ENCODE measurements around the gene KIF17.

The KIF17 gene

DNA sequence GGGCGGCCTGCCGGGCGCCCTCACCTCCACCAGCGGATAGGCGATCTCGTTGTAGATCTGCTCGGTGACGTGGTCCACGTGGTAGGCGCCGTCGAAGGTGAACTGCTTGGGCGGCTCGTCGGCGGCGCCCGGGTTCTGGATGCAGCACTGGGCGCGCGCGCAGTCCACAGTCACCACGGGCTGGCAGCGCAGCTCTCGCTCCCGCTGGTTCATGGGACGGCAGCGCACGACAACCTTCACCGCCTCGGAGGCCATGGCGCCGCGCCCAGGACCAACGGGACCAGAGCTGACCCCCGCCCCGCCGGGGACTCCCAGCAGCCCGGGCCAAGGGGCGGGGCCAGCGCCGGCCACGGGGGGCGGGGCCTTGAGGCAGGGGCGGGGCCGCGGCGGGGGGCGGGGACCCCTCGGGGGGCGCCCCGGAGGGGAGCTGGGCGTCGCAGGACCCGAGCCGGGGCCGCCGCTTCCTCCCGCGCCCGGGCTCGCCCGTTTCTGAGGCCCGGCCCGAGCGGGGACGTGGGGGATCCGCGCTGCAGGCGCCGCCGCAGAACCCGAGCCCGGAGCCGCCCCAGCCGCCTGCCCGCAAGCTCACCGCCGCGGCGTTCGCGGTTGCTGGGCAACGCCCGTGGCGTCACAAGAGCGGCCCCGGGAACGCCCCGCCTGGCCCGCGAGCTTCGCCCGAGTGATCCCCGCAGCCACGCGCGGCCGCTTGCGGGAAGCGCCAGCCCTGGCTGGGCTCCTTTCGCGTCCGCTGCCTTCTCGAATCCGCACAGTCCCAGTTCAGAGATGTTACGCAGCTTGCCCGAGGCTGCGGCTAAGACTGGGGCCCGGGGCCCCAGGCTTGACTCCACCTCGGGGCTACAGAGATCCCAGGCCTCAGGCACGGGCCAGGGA is at the start of gene KIF17:
Gene KIF17, minus strand, starts transcription at position 556 of the 891 bp plus-strand sequence. Its CDS starts 301 bp downstream, at position 255.
- DNase-seq, result peak; percentile 82

DNA sequence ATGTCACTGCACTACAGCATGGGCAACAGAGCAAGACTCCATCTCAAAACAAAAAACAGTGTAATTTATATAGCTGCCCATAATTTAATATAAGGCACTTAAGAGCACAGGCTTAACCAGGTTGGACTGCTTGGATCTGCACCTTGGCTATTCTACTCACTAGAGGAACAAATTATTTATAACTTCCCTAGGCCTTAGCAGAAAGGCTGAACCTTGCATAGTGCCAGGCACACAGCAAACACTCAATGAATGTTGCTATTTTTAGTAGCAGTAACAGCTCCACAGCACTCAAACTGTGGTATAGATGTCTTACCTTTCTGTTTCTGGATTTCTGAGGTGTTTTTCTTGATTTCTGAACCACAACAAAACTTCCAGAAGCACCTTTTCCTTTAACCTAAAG is 49.5 kb upstream of the KIF17 start:
- no peak for DNase-seq

DNA sequence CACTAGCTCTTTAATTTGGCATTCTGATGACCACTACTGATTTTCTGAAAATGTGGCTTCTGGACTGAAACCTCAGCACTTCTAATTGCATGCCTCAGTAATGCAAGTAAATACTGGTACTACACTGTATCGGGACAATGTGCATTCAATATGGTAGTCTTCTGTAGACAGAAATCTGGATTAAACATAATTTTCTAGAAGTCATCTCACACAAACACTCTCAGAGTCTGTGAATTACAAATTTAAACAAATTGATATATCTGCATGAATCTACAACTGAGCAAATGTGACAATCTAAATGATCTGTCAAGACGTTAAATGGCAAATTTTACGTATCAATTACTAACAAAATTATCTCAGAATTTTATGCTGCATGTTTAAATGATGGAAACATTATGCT is 45.6 kb upstream of the KIF17 start:
- DNase-seq, result no peak

DNA sequence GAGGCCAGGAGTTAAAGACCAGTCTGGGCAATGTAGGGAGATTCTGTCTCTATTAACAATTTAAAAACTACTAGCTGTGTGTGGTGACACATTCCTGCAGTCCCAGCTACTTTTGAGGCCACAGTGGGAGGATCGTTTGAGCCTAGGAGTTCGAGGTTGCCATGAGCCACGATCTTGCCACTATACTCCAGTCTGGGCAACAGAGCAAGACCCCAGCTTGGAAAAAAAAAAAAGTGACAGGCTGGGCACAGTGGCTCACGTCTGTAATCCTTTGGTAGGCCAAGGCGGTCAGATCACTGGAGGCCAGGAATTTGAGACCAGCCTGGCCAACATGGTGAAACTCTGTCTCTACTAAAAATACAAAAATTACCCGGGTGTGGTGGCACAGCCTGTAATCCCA is 42.5 kb upstream of the KIF17 start:
- DNase-seq, result no peak

DNA sequence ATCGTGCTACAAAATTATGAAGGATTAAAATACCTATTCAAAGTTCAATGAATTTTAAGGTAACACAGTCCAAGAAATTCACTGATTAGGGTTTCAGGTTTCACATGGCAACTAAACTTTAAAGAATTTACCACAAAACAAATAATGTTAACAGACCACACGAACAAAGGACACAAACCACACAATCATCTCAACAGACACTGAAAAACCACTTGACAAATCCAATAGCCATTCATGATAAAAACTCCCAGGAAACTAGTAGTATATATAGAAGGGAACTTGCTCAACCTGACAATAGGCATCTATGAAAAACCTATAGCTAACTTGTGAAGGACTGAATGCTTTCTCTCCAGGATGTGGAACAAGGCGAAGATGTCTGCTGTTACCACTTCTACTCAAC is 35.8 kb upstream of the KIF17 start:
- no peak for DNase-seq

DNA sequence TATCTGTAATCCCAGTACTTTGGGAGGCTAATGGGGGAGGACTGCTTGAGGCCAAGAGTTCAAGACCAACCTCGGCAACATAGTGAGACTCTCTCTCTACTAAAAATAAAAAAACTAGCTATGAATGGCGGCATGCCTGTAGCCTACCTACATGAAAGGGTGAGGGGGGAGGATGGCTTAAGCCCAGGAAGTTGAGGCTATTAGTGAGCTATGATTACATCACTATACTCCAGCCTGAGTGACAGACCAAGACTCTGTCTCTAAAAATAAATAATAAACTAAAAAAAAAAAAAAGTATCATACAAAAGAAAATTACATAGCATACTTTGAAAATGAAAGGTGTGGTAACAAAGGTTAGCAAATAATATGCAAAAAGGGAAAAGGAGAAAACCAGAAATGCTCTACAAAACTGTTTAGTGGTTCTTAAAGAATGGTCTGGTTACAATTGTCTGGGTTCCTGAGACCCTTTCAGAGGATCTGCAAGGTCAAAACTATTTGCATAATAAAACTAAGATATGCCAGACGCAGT is 33.7 kb upstream of the KIF17 start:
- no peak for DNase-seq

DNA sequence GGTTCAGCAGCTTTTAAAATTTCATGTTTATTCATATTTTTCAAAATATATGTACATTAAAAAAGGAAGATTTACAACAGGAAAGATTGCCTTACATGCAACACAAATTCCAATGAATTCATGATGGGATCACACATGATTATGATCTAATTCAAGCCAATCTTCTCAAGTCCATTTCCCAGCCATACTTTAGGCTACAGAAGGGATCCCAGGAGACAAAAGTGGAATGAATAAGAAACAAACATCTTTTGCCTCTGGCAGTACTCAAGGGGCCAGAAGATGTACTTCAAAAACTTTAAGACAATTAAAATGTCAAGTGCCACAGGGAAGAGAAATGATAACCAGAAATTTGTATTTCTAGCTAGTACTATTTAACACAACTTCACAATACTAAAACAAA is 24.9 kb upstream of the KIF17 start:
- DNase-seq, result no peak

DNA sequence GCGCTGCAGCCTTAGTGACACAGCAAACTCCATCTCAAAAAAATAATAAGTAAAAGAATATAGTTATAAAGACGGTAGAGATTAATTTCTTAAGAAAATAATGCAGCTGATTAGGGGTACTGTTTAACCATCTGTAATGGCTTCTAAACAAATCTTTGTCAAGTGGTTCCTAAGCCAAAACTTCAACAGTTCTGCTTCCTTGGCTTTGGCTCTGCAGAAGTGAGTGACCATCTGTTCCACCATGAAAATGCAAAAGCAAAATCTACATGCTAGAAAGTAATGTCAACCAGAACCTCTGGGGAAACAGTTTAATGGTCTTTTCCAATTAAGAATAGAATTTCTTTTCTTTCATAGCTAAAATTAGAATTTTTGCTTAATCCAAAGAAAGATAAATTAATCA is 23.0 kb upstream of the KIF17 start:
- DNase-seq, result no peak

DNA sequence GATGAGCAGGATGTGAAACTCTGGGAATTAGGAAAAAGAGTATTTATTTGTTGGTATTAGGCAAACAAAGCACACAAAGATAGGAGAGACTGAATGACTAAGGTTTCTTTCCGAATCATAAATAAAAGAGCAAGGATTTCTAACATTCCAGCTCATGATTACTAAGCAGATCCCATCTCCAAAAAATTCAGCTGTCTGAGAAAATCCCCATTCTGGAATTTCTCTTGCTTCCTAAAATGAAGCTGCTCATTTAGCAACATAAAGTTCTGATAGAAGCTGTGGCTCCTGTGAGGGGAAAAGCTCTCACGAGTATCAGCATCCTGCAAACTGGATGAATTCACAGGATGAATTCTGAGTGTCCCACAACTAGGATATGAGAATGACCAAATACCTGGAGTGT is 21.4 kb upstream of the KIF17 start:
- no peak for DNase-seq

DNA sequence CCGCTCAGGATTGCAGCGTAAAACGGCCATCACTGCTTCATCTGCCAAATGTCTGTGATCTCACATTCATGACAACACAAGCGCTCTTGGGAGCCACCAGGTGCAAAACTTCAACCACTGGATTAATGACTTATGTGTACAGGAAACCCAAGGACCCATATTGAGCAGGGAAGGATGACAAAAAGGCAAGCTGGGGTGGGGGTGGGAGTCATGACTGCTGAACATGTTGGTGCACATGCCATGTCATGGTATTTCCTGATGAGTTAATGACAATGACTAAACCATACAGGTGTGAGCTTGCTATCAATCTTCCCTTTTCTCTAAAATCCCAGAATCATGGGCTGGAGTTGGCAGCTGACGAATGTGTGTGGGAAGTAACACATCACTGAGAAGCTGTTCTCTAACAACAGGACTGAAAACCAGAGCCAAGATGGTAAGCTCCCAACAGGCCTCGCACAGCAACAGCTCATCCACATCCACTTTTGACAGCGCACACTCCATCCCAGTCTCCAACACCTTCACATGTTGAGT is 17.8 kb upstream of the KIF17 start:
- DNase-seq, result no peak

DNA sequence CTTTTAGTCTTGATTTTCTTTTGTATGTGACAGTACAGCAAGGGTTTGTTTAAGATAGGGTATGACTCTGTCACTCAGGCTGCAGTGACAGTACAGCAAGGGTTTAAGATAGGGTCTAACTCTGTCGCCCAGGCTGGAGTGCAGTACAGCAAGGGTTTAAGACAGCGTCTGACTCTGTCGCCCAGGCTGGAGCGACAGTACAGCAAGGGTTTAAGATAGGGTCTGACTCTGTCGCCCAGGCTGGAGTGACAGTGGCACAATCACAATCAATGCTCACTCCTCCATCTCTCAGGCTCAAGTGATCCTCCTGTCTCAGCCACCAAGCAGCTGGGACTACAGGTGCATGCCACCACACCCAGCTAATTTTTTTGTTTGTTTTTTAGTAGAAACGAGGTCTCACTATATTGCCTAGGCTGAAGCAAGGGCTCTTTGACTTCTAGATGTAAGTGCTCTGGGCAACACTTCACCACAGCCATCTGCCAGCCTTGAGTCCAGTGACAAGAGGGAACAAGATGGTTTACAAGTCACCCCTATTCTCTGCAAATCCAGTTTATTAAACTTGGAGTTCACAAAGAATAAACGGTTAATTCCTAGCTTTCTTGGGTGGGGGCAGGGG is 15.7 kb upstream of the KIF17 start:
- DNase-seq, result no peak

DNA sequence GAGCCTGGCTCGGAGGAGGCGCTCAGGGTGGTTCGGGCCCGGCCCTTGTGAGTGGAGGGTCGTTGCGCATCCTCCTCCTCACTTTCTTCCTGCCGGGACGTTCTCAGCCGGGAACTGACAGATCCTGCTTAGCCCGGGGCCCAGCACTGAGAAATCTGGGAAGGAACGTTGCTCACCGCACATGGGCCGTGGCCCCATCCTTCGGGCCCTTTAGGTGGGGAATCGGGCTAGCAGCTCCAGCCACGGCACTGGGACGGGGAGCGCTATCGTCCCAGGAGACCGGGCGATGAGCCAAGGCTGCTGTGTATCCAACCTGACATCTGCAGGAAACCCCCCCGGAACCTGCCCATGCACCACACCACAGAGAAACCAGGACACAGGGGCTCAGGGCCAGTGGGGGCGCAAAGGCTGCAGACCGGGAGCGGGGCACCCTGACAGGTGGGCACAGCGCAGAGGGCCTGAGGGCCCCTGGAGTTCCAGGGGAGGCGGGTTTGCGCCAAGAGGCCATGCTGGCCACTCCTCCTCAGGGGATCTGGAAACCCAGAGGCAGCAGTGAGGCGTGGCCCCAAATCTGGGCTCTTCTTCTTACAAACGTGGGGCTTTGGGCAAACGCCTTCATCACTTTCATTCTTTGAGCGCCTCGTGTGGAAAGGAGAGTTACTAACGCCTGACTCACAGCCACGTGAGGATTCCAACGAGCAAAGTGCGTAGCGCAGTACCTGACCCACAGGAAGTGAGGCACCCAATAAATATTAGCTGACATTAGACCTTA is 15.0 kb upstream of the KIF17 start, which contains the start of gene SH2D5:
Gene SH2D5, minus strand, starts transcription at position 116 of the 772 bp plus-strand sequence. CDS start 4,659 bp downstream, outside the sequence.
- DNase-seq, result peak; percentile 83

DNA sequence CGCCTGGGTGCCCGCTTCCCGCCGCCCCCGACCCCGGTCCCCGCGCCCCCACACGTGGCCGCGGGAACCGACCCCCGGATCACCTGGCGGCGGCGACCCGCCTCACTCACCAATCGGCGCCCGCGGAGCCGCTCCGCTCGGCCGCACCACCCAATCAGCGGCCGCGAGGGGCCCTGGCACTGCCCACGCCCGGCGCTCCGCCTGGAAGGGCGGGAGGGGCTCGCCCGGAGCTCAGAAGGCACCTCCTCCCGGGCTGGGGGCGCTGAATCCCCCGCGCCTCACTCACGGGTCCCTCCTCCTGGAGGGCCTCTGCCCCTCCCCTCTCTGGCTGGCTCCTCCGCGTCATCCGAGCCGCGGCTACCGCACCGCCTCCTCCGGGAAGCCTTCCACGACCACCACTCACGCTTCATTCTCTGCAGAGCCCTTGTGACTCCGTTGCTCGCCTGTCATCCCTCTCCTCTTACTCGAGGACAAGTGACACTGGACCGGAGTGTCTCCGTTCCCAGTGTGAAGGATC is 14.3 kb upstream of the KIF17 start:
- peak; percentile 83 for DNase-seq

DNA sequence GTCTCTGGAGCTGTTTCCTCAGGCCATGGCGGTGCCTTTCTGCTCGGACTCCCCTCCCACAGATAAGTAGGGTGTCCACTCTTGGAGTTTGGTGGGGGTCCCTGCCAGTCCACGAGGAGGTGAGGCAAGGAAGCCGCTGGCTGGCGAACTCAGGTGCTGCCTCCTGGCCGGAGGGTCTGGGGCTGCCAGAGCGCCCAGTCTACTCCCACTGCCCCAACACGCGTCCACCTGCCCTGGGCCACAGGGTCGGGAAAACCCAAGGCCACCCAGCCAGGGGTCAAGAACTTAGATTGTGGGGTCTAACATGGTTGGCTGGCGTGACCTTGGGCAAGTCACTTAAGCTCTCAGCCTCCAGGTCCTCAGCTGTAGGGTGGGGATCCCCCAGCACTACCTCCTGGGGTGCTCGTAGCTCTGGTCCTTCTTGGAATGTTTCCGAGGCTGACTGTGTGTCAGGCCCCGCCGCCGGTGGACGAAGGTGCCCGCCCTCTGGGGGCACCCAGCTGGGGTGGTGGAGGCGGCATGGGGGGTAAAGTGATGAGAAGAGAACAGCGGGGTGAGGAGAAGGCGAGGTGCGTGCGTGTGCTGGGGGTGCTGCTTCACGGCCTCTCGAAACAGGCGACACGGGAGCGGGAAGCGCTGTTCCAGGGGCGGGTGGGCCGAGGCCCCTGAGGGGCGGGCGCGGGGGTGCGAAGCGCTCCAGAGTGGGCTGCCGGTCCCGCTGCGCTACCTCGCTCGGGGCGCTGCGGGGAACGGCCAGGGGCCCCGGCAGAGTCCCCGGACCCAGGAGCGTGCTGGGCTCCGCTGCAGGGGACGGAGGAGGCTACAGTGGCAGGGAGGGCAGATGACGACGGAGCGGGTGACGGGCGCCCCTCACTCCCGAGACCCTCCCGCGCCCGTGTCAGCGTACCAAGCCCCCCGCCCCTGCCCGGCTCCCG is 13.5 kb upstream of the KIF17 start:
- peak; percentile 70 for DNase-seq

DNA sequence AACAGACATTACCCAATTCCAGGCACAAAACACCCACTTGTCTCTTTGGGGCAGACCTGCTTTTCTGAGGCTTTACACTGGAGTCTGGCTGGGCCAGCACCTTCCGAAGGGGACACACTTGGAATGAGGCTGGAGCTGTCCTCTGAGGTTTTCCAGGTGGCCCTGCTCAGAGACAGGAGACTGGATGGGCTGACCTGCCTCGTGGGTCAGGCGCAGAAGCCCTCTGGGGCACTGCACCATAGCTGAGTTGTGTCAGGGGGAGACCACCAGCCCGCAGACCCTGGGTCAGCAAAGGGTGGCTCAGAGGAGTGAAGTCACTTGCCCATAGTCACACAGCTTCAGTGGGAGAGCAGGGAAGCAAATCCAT is 12.9 kb upstream of the KIF17 start:
- no peak for DNase-seq

DNA sequence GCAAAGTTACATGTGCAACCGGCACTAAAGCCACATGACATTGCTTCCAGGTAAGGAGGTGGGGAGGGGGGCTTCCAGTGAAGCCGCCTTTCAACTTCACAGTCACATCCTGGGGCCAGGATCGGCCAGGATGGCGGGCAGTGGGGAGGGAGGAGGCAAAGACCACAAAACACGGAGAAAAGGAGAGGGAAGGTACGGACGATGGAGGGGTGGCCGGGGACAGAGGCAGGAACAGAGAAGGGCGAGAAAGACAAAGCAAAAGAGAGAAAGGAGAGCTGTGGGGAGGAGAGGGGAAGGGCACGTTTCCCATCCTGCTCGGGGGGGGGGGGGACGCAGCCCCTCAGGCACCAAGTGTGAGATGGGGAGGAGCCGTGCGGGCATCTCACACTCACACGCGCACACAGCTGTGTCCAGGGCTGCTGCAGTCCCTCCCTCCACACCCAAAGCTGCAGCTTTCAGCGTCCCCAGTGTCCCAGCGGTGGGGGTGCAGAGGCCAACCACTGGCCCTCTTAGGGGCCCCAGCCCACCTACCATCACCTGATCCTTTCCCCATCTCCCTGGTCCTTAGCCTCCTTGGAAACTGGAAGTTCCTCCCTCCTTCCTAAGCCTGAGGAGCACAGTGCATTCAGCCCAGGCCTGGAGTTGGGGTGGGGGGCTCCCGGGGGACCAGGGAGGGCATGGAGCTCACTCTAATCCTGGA is 12.3 kb upstream of the KIF17 start:
- peak; percentile 49 for DNase-seq

DNA sequence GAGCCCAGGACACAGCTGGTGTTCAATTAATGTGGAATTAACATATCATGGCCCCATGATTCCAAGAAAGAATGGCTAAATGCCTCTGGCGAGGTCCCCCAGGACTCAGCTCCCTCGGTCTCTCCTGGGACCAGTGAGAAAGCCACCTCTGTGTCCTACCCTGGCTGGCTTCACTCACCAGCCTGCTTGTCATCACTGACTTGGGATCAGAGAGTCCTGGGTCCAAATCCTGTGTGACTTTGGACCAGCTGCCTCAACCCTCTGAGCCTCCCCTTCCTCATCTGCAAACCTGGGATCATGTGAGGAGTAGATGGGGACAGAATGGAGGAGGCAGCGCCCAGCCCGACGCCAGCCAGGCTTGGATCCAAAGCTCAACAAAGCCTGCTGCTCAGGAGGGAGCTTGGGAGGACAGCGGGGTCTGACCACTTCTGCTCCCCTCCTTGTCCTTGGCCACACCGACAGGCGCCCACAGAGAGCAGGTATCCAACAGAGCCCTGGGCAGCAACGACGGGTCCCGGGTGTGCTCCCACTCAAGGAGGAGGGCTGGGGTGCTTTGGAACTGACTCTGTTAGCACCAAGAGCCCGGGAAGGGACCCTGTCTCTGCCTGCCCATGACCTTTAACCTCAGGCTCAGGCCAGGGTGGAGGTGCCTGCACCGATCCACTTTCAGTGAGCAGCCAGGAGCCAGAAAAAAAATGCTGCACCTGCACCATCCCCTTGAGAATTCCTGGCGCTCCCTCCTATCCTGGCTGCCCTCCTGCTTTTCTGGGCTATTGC is 11.5 kb upstream of the KIF17 start:
- DNase-seq, result peak; percentile 53

DNA sequence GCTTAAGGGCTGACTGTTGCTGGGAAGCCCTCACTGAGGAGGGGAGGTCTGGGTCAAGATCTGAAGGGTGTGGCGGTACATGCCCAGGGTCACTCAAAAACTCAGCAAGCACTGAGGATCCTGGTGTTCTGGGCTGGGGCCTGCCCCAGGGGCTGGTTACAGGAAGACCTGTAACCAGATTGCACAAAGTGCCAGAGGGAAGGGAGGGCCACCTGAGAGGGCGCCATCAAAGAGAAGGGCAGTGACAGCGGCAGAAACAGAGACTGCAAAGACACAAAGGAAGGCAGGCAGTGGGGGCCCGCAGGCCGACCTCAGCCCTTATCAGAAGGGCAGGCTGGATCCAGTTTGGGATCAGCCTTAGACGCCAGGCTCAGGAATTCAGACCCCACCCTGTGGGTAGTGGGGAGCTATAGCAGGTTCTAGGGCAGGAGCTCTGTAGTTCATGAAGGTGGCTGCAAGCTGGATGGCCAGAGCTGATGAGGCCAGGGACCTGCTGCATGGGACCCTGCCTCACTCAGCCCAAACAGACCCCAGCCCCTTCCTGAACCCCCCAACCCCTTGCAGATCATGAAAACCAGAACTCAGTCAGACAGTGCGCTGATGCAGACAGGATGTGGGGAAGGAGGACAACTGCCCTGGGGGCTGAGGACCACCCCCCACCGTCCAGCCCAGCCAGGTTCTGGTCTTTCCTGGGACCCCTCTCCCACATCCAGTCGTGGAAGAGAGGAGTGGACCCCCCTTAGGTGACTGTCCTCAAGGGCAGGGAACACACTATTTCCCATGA is 10.8 kb upstream of the KIF17 start:
- peak; percentile 43 for DNase-seq

DNA sequence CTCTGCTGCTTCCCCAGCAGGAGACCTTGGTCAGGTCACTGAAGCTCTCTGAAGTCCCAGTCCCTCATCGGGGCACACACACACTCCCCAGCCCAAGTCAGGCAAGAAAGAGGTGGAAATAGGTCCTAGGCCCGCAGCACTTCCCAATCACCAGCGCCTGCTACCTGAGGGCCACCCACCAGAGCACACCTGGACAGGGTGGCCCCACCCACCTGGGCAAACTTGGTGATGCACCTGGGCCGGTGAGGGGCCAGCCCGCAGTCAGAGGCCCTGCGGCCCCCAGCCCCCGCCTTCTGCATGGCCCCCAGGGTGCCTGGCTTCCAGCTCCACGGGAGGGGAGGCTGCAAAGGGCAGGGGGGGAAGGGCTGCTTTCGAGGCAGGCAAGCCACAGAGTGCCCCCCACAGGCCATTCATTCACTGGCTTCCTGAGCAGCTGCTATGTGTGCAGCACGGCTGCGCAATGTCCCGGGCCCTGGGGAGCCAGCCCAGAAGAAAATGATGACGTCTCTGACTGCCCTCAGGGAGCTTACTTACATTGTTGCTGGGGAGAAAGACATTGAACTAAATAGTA is 10.0 kb upstream of the KIF17 start:
- DNase-seq, result peak; percentile 56

All from activated CD8-positive, alpha-beta memory T cell treated with anti-CD3 and anti-CD28 coated beads for 24 hours (primary cell).